Testis (tissue), 2 donors: Measurements from ENCODE around the gene MED25.

ENCODE experiments used
- POLR2A ChIP-seq: fragments of 450-650 bp; IDR thresholded peaks from one replicate; pipeline ENCODE4 v1.6.1; 2017; ENCODE audit warnings: antibody characterized with exemption, mild to moderate bottlenecking, moderate library complexity
- TF ChIP-seq, protein P1 (sequence below), 3 experiments: fragments of 450-650 bp in 2 of 3; fragments of 200-600 bp in 1 of 3; sonication (generic) in 1 of 3; IDR thresholded peaks; one replicate each; pipeline ENCODE4 v1.5.1; 2016 to 2019; ENCODE audit warnings: antibody characterized with exemption in 3 of 3, mild to moderate bottlenecking in 2 of 3, moderate library complexity in 1 of 3

DNA sequence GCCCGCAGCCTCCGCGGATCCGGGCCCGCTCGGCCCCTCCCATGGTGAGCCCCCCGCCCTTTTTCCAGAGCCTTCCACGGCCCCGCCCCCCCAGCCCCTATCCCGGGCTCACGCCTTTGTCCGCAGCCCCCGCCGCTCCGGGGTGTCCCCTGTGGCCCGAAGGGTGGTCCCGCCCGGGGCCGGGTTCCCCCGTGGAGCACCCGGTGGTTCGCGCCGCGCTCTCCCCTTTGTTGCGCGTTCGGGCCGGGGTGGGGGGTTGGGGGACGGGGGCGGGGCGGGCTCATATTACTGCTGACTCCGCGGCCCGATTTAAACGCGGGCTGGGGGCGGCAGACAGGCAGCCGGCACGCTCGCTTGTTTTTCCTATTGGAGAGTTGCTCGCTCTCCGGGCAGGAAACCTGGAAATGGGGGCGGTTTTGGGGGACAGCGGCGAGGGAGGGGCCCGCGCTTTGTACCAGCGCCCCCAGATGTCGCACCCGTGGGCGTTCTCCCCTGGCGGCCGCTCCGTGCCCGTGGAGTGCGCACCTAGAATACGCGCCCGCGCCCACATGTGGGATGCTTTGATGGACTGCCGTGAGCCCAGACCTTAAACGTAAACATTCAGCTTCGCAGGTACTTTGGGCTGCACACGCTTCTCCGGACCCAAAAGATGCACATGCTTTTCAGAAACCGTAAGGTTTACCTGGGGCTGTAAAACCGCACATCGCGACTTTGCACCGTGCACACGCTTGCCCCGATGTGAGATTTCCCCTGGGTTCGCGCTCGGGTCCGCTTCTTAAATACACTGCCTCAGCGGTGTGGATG is 33.6 kb downstream of the MED25 start:
- TF ChIP-seq, protein P1, sequence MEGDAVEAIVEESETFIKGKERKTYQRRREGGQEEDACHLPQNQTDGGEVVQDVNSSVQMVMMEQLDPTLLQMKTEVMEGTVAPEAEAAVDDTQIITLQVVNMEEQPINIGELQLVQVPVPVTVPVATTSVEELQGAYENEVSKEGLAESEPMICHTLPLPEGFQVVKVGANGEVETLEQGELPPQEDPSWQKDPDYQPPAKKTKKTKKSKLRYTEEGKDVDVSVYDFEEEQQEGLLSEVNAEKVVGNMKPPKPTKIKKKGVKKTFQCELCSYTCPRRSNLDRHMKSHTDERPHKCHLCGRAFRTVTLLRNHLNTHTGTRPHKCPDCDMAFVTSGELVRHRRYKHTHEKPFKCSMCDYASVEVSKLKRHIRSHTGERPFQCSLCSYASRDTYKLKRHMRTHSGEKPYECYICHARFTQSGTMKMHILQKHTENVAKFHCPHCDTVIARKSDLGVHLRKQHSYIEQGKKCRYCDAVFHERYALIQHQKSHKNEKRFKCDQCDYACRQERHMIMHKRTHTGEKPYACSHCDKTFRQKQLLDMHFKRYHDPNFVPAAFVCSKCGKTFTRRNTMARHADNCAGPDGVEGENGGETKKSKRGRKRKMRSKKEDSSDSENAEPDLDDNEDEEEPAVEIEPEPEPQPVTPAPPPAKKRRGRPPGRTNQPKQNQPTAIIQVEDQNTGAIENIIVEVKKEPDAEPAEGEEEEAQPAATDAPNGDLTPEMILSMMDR (IDR thresholded peaks at IDR 0.05), result no peak
- no peak for TF ChIP-seq POLR2A
